Adrenal gland (tissue), 12 donors: ENCODE data around the gene TWF1. TPM values are rescaled to one million over a fixed set of nuclear protein-coding genes. Genes with fewer than 3 reads are reported as not detected.

Experiments used
- DNase-seq, 7 donors: peaks; one replicate each; pipeline ENCODE4 v3.0.0-alpha.2; 2019 to 2020
- H3K27ac ChIP-seq, 5 donors: fragments of 200-600 bp; sonication (generic) in 4 of 5; 1 replicate in 3 of 5; 2 replicates in 2 of 5; pipeline versions ENCODE4 v1.5.1 to v1.8.0; 2016 to 2020; ENCODE audit warnings: mild to moderate bottlenecking in 1 of 5
- H3K27me3 ChIP-seq: fragments of 200-600 bp; 2 replicates; pipeline ENCODE4 v1.8.0; 2021
- H3K36me3 ChIP-seq, 2 donors: fragments of 200-600 bp; replicated peaks in 1 of 2; 1 replicate in 1 of 2; 2 replicates in 1 of 2; pipeline versions ENCODE4 v1.5.1 to v1.8.0; 2018 to 2022
- H3K4me1 ChIP-seq, 2 donors: fragments of 200-600 bp; replicated peaks in 1 of 2; 1 replicate in 1 of 2; 2 replicates in 1 of 2; pipeline versions ENCODE4 v1.5.1 to v1.8.0; 2018 to 2021
- H3K4me3 ChIP-seq, 4 donors: fragments of 200-600 bp; sonication (generic) in 3 of 4; one replicate each; pipeline ENCODE4 v1.5.1; 2016 to 2018
- H3K9me3 ChIP-seq, 3 donors: fragments of 200-600 bp; sonication (generic) in 1 of 3; replicated peaks in 1 of 3; 1 replicate in 2 of 3; 2 replicates in 1 of 3; pipeline versions ENCODE4 v1.5.1 to v1.8.0; 2016 to 2021
- CTCF ChIP-seq, 6 experiments: fragments of 450-650 bp in 4 of 6; fragments of 200-600 bp in 2 of 6; sonication (generic) in 1 of 6; IDR thresholded peaks; 1 replicate in 5 of 6; 2 replicates in 1 of 6; pipeline versions ENCODE4 v1.5.1 to v1.8.0; 2016 to 2021; ENCODE audit warnings: antibody characterized with exemption in 6 of 6, mild to moderate bottlenecking in 2 of 6, moderate library complexity in 1 of 6
- POLR2A ChIP-seq, 2 donors: fragments of 450-650 bp; IDR thresholded peaks; one replicate each; pipeline ENCODE4 v1.6.1; 2017; ENCODE audit warnings: antibody characterized with exemption in 2 of 2, mild to moderate bottlenecking in 2 of 2, moderate library complexity in 1 of 2
- WGBS, 4 donors: extraction: QIAGEN DNeasy Blood & Tissue Kit in 2 of 4; methylation state at CpG; one replicate each; pipeline versions ENCODE4 v1.1.5 to v1.1.7; 2013 to 2017; 5-methylcytosine and 5-hydroxymethylcytosine counted together
- intact Hi-C, 2 donors: fragments of 100-400 bp; cut with DNase I; formaldehyde crosslinking; loops; one replicate each; pipeline versions ENCODE4 v1.14.1 to v1.15.0; 2022 to 2023
- polyA plus RNA-seq, 3 donors: library from polyadenylated mRNA; stranded (reverse); fragments of 200-250 nt in 2 of 3; fragments of 350-450 nt in 1 of 3; fragmentation: Illumina TruSeq in 1 of 3; extraction: RNeasy Lipid Tissue Mini Kit (QIAGEN cat#74804) in 1 of 3; gene quantifications; one replicate each; pipeline ENCODE4 v1.2.3, GENCODE V29; 2013 to 2014
- total RNA-seq, 9 donors: library from RNA; depleted of rRNA in 4 of 9; stranded (reverse); fragments of >200 nt in 4 of 9; fragments of 120-200 nt in 1 of 9; fragmentation: NEBNext Ultra II Directional in 1 of 9; extraction: Animal tissue kit (Norgen Biotek cat#: 25700) in 1 of 9; gene quantifications; one replicate each; pipeline versions ENCODE4 v1.1.0 to v1.2.4, GENCODE V29; 2013 to 2023
- donor health status: healthy with polysubstance abuse.
- donor health status: Bipolar disorder and iron deficiency.
- donor health status: DM: yes; HTN: yes; CAD: no.
- donor health status: DM: no; HTN: no; CAD: no.
- donor health status: DM: no; HTN: no; CAD: no.
- donor health status: DM: yes; HTN: yes; CAD: no.

The TWF1 gene
- total and polyA plus RNA-seq, 12 donors, result 38.0 to 116 (median 83.8) TPM

GRCh38 chr12:43789941-43790340, 16.2 kb downstream of the TWF1 start:
- Histone ChIP-seq H3K9me3 (no peaks in the 10 kb centered on the region), H3K4me3 (no peak overlapping the region), H3K27me3 (no peaks in the 10 kb centered on the region), H3K36me3 (peaks cover 0 to 23% of the 10 kb centered on the region in 2 donors), H3K4me1 (no peaks in the 10 kb centered on the region), H3K27ac (no peak overlapping the region)
- intact Hi-C loops, result no loop called here
- no peak for DNase-seq
- TF ChIP-seq POLR2A (IDR thresholded peaks at IDR 0.05) (no peak), CTCF (IDR thresholded peaks at IDR 0.05) (no peak)

GRCh38 chr12:43786899-43787693, 19.0 kb downstream of the TWF1 start:
- TF ChIP-seq CTCF (IDR thresholded peaks at IDR 0.05) (no peak), POLR2A (IDR thresholded peaks at IDR 0.05) (no peak)
- DNase-seq, result no peak
- H3K4me3 ChIP-seq, result no peak overlapping the region
- H3K36me3 ChIP-seq, result peaks cover 0 to 38% of the 10 kb centered on the region in 2 donors
- H3K4me1 ChIP-seq, result no peaks in the 10 kb centered on the region
- no peaks in the 10 kb centered on the region for H3K9me3 ChIP-seq
- H3K27me3 ChIP-seq, result no peaks in the 10 kb centered on the region
- H3K27ac ChIP-seq, result no peak overlapping the region
- intact Hi-C loops, result no loop called here

- H3K9me3 ChIP-seq, result no peaks in the 10 kb centered on the region
- no peak for DNase-seq
- H3K36me3 ChIP-seq, result peaks cover 0 to 52% of the 10 kb centered on the region in 2 donors
- WGBS, 4 donors, result 67 to 84% (median 75%) methylated on average over 3 of the region's 3 CpGs
- no peak overlapping the region for H3K4me3 ChIP-seq
- intact Hi-C loops, result no loop called here
- TF ChIP-seq CTCF (IDR thresholded peaks at IDR 0.05) (peak in 3 of 6 experiments; percentile 10 to 23 (median 19)), POLR2A (IDR thresholded peaks at IDR 0.05) (no peak)
- H3K27me3 ChIP-seq, result no peaks in the 10 kb centered on the region
- no peaks in the 10 kb centered on the region for H3K4me1 ChIP-seq
- H3K27ac ChIP-seq, result no peak overlapping the region
These were observed 29.6 kb downstream of the TWF1 start for GRCh38 chr12:43776498-43776897.

GRCh38 chr12:43766291-43766690, 39.8 kb downstream of the TWF1 start:
- intact Hi-C loops, result no loop called here
- DNase-seq, result no peak
- Histone ChIP-seq H3K9me3 (no peaks in the 10 kb centered on the region), H3K27me3 (no peaks in the 10 kb centered on the region), H3K4me3 (no peak overlapping the region), H3K27ac (no peak overlapping the region), H3K4me1 (peaks cover 0 to 5% of the 10 kb centered on the region in 2 donors), H3K36me3 (peaks cover 0 to 11% of the 10 kb centered on the region in 2 donors)
- TF ChIP-seq CTCF (IDR thresholded peaks at IDR 0.05) (no peak), POLR2A (IDR thresholded peaks at IDR 0.05) (no peak)
